HG03565 (cell line): Measurements from ENCODE around the gene HSPB7.
"Not testable (repeated sequence)": the region's sequence is repeated elsewhere in the genome, so short reads cannot be mapped to it uniquely, and the experiment has no call there.

ENCODE experiments used
- ATAC-seq: cut with Tn5 transposase; IDR thresholded peaks from one replicate; pipeline ENCODE4 v1.9.1; 2021; ENCODE audit warnings: mild to moderate bottlenecking, moderate library complexity; ENCODE audit not compliant: unreplicated experiment

HSPB7 gene

GRCh38 chr1:16023050-16023653 is 5.3 kb upstream of the HSPB7 start:
- no peak for ATAC-seq

GRCh38 chr1:16022393-16022792 is 4.5 kb upstream of the HSPB7 start:
- no peak for ATAC-seq

GRCh38 chr1:16021681-16022080 is 3.8 kb upstream of the HSPB7 start, which contains the start of gene CLCNKA:
Gene CLCNKA, plus strand, starts transcription at chr1:16022036. Its CDS starts 584 bp downstream, at chr1:16022620.
- ATAC-seq, result no peak

- not testable (repeated sequence) for ATAC-seq
Observed at GRCh38 chr1:16020878-16021277, 3.0 kb upstream of the HSPB7 start.

- no peak for ATAC-seq
Observed at GRCh38 chr1:16020325-16020724, 2.5 kb upstream of the HSPB7 start.

GRCh38 chr1:16019644-16020277 is 1.9 kb upstream of the HSPB7 start:
- no peak for ATAC-seq

GRCh38 chr1:16018749-16019643 is 1.2 kb upstream of the HSPB7 start:
- no peak for ATAC-seq

GRCh38 chr1:16018308-16018707 is 465 bp upstream of the HSPB7 start:
- no peak for ATAC-seq

- ATAC-seq, result no peak
Observed at GRCh38 chr1:16017076-16017460, 775 bp downstream of the HSPB7 start.

- ATAC-seq, result no peak
Observed at GRCh38 chr1:16015960-16016901, 1.6 kb downstream of the HSPB7 start.

- no peak for ATAC-seq
Observed at GRCh38 chr1:16015491-16015890, 2.4 kb downstream of the HSPB7 start.

GRCh38 chr1:16014509-16015482 is 3.0 kb downstream of the HSPB7 start:
- ATAC-seq, result no peak

GRCh38 chr1:16013908-16014258 is 4.0 kb downstream of the HSPB7 start:
- no peak for ATAC-seq

- no peak for ATAC-seq
Observed at GRCh38 chr1:16013220-16013907, 4.5 kb downstream of the HSPB7 start.

- ATAC-seq, result no peak
Observed at GRCh38 chr1:16012590-16013219, 5.1 kb downstream of the HSPB7 start.

GRCh38 chr1:16011936-16012589 is 5.8 kb downstream of the HSPB7 start:
- ATAC-seq, result no peak

GRCh38 chr1:16010837-16011236 is 7.0 kb downstream of the HSPB7 start:
- ATAC-seq, result no peak

- ATAC-seq, result no peak
Observed at GRCh38 chr1:16009678-16010077, 8.2 kb downstream of the HSPB7 start.
